Neuronal stem cell (in vitro differentiated cells): ENCODE measurements around the gene F8.

Source experiments
- DNase-seq: peaks from one replicate; pipeline ENCODE4 v3.0.0-alpha.2; 2013; ENCODE audit warnings: low spot score
- H2AFZ ChIP-seq: one replicate; pipeline ENCODE4 v1.6.1; 2013; ENCODE audit warnings: mild to moderate bottlenecking, low read length, inconsistent platforms
- H2AK5ac ChIP-seq: 2 replicates; pipeline ENCODE4 v1.6.1; 2013; ENCODE audit warnings: low read depth, mild to moderate bottlenecking, inconsistent platforms, low read length, moderate library complexity, mixed read lengths
- H2BK120ac ChIP-seq: 2 replicates; pipeline ENCODE4 v1.6.1; 2013; ENCODE audit warnings: low read depth, mild to moderate bottlenecking, inconsistent platforms, low read length, moderate library complexity, mixed read lengths
- H2BK12ac ChIP-seq: one replicate; pipeline ENCODE4 v1.6.1; 2013; ENCODE audit warnings: low read length, inconsistent platforms
- H2BK15ac ChIP-seq: 2 replicates; pipeline ENCODE4 v1.6.1; 2013; ENCODE audit warnings: mild to moderate bottlenecking, low read length, inconsistent platforms, mixed read lengths
- H2BK5ac ChIP-seq: one replicate; pipeline ENCODE4 v1.6.1; 2013; ENCODE audit warnings: inconsistent platforms, mild to moderate bottlenecking, low read length, moderate library complexity
- H3K14ac ChIP-seq: one replicate; pipeline ENCODE4 v1.6.1; 2013; ENCODE audit warnings: low read length, inconsistent platforms
- H3K18ac ChIP-seq: 2 replicates; pipeline ENCODE4 v1.6.1; 2013; ENCODE audit warnings: low read length, inconsistent platforms
- H3K23ac ChIP-seq: 2 replicates; pipeline ENCODE4 v1.6.1; 2013; ENCODE audit warnings: low read depth, mild to moderate bottlenecking, mixed read lengths, low read length, inconsistent platforms; ENCODE audit not compliant: poor library complexity
- H3K27ac ChIP-seq: replicated peaks from 3 replicates; pipeline ENCODE4 v1.5.1; 2013; ENCODE audit warnings: low read length, inconsistent platforms
- H3K27me3 ChIP-seq, 3 experiments: 2 replicates each; pipeline ENCODE4 v1.6.1; 2013; ENCODE audit warnings: low read length in 3 of 3, mild to moderate bottlenecking in 2 of 3, inconsistent platforms in 1 of 3, low read depth in 1 of 3, mixed read lengths in 1 of 3, moderate library complexity in 1 of 3; ENCODE audit not compliant: control insufficient read depth in 3 of 3, insufficient read depth in 3 of 3
- H3K36me3 ChIP-seq, 2 donors: replicated peaks in 1 of 2; 2 replicates each; pipeline ENCODE4 v1.6.1; 2013; ENCODE audit warnings: low read length in 2 of 2; ENCODE audit not compliant: control insufficient read depth in 2 of 2, insufficient read depth in 2 of 2
- H3K4ac ChIP-seq: 2 replicates; pipeline ENCODE4 v1.6.1; 2013; ENCODE audit warnings: inconsistent platforms, mild to moderate bottlenecking, low read length, moderate library complexity
- H3K4me1 ChIP-seq, 2 donors: 1 replicate in 1 of 2; 2 replicates in 1 of 2; pipeline ENCODE4 v1.6.1; 2013; ENCODE audit warnings: low read length in 2 of 2, low read depth in 1 of 2; ENCODE audit not compliant: control insufficient read depth in 2 of 2, insufficient read depth in 1 of 2
- H3K4me2 ChIP-seq: one replicate; pipeline ENCODE4 v1.6.1; 2013; ENCODE audit warnings: mild to moderate bottlenecking, low read length, inconsistent platforms; ENCODE audit not compliant: insufficient read depth, poor library complexity, severe bottlenecking
- H3K4me3 ChIP-seq, 2 donors: 2 replicates each; pipeline ENCODE4 v1.5.1; 2013; ENCODE audit warnings: low read length in 2 of 2, mild to moderate bottlenecking in 2 of 2, inconsistent platforms in 1 of 2, moderate library complexity in 1 of 2
- H3K79me1 ChIP-seq: one replicate; pipeline ENCODE4 v1.6.1; 2013; ENCODE audit warnings: low read depth, mild to moderate bottlenecking, inconsistent platforms, low read length, moderate library complexity
- H3K9ac ChIP-seq: one replicate; pipeline ENCODE4 v1.6.1; 2013; ENCODE audit warnings: mild to moderate bottlenecking, low read depth, low read length, inconsistent platforms; ENCODE audit not compliant: poor library complexity
- H3K9me3 ChIP-seq, 2 donors: replicated peaks in 1 of 2; 2 replicates each; pipeline versions ENCODE3 to v1.6.1; 2013; ENCODE audit warnings: low read length in 2 of 2, mild to moderate bottlenecking in 2 of 2, inconsistent platforms in 1 of 2, low read depth in 1 of 2, mixed read lengths in 1 of 2, moderate library complexity in 1 of 2; ENCODE audit not compliant: control insufficient read depth in 2 of 2, insufficient read depth in 1 of 2
- H4K8ac ChIP-seq: one replicate; pipeline ENCODE4 v1.6.1; 2013; ENCODE audit warnings: low read depth, mild to moderate bottlenecking, inconsistent platforms, low read length, moderate library complexity
- H4K91ac ChIP-seq: one replicate; pipeline ENCODE4 v1.6.1; 2013; ENCODE audit warnings: low read length, low read depth, mild to moderate bottlenecking, inconsistent platforms; ENCODE audit not compliant: poor library complexity
- WGBS, 2 donors: extraction: QIAGEN DNeasy Blood & Tissue Kit; methylation state at CpG; one replicate each; pipeline ENCODE4 v1.1.7; 2013; ENCODE audit warnings: missing lambda C conversion rate in 2 of 2, mixed read lengths in 1 of 2; ENCODE audit not compliant: insufficient read length in 2 of 2, insufficient replicate concordance in 1 of 2; ENCODE audit errors: extremely low coverage in 2 of 2; 5-methylcytosine and 5-hydroxymethylcytosine counted together

Gene F8

GRCh38 chrX:155054255-155054654 lies 31.7 kb upstream of the F8 start:
- Histone ChIP-seq H3K23ac (no peak overlapping the region), H3K4ac (no peak overlapping the region), H2BK120ac (no peak overlapping the region), H3K27me3 (no peaks in the 10 kb centered on the region), H3K79me1 (peaks cover under 1% of the 10 kb centered on the region), H4K8ac (no peak overlapping the region), H2BK15ac (no peak overlapping the region), H2BK12ac (no peak overlapping the region), H3K14ac (no peak overlapping the region), H3K27ac (no peak overlapping the region), H3K4me2 (no peak overlapping the region), H2AK5ac (no peak overlapping the region), H3K9ac (no peak overlapping the region), H3K36me3 (peaks cover 0 to 46% of the 10 kb centered on the region in 2 donors), H4K91ac (no peak overlapping the region), H2BK5ac (no peak overlapping the region), H2AFZ (no peak overlapping the region), H3K4me3 (no peak overlapping the region), H3K18ac (no peak overlapping the region), H3K4me1 (peaks cover 0 to 5% of the 10 kb centered on the region in 2 donors), H3K9me3 (no peaks in the 10 kb centered on the region)
- no CpG with 5 or more reads among the region's 4 CpGs for WGBS, 2 donors
- DNase-seq: no peak

- Histone ChIP-seq H3K27me3 (no peaks in the 10 kb centered on the region), H3K9ac (no peak overlapping the region), H3K4me2 (no peak overlapping the region), H3K4me3 (no peak overlapping the region), H2BK12ac (no peak overlapping the region), H3K9me3 (no peaks in the 10 kb centered on the region), H3K23ac (no peak overlapping the region), H3K4ac (no peak overlapping the region), H3K18ac (no peak overlapping the region), H3K79me1 (peaks cover 2% of the 10 kb centered on the region), H3K27ac (no peak overlapping the region), H2BK120ac (no peak overlapping the region), H2BK15ac (no peak overlapping the region), H2AK5ac (no peak overlapping the region), H3K4me1 (peaks cover 0 to 5% of the 10 kb centered on the region in 2 donors), H2AFZ (no peak overlapping the region), H2BK5ac (no peak overlapping the region), H3K36me3 (peaks cover 0 to 41% of the 10 kb centered on the region in 2 donors), H4K91ac (no peak overlapping the region), H3K14ac (no peak overlapping the region), H4K8ac (no peak overlapping the region)
- no peak for DNase-seq
- no CpG with 5 or more reads among the region's 3 CpGs for WGBS, 2 donors
These were observed 31.1 kb upstream of the F8 start for GRCh38 chrX:155053656-155054055.

GRCh38 chrX:155052738-155053498 lies 30.4 kb upstream of the F8 start:
- H3K4me1 ChIP-seq: peaks cover 0 to 5% of the 10 kb centered on the region in 2 donors
- H3K23ac ChIP-seq: no peak overlapping the region
- H4K8ac ChIP-seq: no peak overlapping the region
- no peak overlapping the region for H4K91ac ChIP-seq
- H3K4me3 ChIP-seq: no peak overlapping the region
- H3K9me3 ChIP-seq: no peaks in the 10 kb centered on the region
- H2AK5ac ChIP-seq: no peak overlapping the region
- H3K14ac ChIP-seq: no peak overlapping the region
- H2BK120ac ChIP-seq: no peak overlapping the region
- H3K27ac ChIP-seq: no peak overlapping the region
- no peak overlapping the region for H3K4ac ChIP-seq
- peaks cover 0 to 41% of the 10 kb centered on the region in 2 donors for H3K36me3 ChIP-seq
- H3K27me3 ChIP-seq: no peaks in the 10 kb centered on the region
- H2BK5ac ChIP-seq: no peak overlapping the region
- H3K4me2 ChIP-seq: no peak overlapping the region
- H3K18ac ChIP-seq: no peak overlapping the region
- no peak overlapping the region for H2BK12ac ChIP-seq
- WGBS, 2 donors: no CpG with 5 or more reads among the region's 5 CpGs
- H3K9ac ChIP-seq: no peak overlapping the region
- no peak overlapping the region for H2AFZ ChIP-seq
- H2BK15ac ChIP-seq: no peak overlapping the region
- DNase-seq: no peak
- peaks cover 2% of the 10 kb centered on the region for H3K79me1 ChIP-seq

GRCh38 chrX:155048977-155049619 lies 26.6 kb upstream of the F8 start:
- Histone ChIP-seq H2BK12ac (no peak overlapping the region), H3K4me3 (no peak overlapping the region)

More at GRCh38 chrX:155048977-155049619, 26.6 kb upstream of the F8 start:
- H3K23ac ChIP-seq: no peak overlapping the region
- no peak overlapping the region for H3K4me2 ChIP-seq
- peak; percentile 20 for DNase-seq
- no peaks in the 10 kb centered on the region for H3K27me3 ChIP-seq
- peaks cover 0 to 35% of the 10 kb centered on the region in 2 donors for H3K36me3 ChIP-seq
- no peak overlapping the region for H3K14ac ChIP-seq
- H4K91ac ChIP-seq: no peak overlapping the region
- WGBS, 2 donors: no CpG with 5 or more reads among the region's 9 CpGs
- no peaks in the 10 kb centered on the region for H3K9me3 ChIP-seq
- H3K27ac ChIP-seq: no peak overlapping the region
- H4K8ac ChIP-seq: no peak overlapping the region
- no peak overlapping the region for H3K18ac ChIP-seq
- no peak overlapping the region for H2BK5ac ChIP-seq
- H3K4me1 ChIP-seq: no peaks in the 10 kb centered on the region
- no peak overlapping the region for H3K4ac ChIP-seq
- no peak overlapping the region for H2BK15ac ChIP-seq
- H2AK5ac ChIP-seq: no peak overlapping the region
- H2BK120ac ChIP-seq: no peak overlapping the region
- H3K9ac ChIP-seq: no peak overlapping the region
- H3K79me1 ChIP-seq: peaks cover 2% of the 10 kb centered on the region
- no peak overlapping the region for H2AFZ ChIP-seq
